Fibroblast of lung (primary cell): ENCODE data around the gene ZIC1. TPM values are rescaled to one million over a fixed set of nuclear protein-coding genes. Genes with fewer than 3 reads are reported as not detected.

Experiments
- DNase-seq, 2 donors: peaks; one replicate each; pipeline versions ENCODE4 v3.0.0 to v3.0.0-alpha.2; 2010; ENCODE audit warnings: low read depth in 2 of 2
- H2AFZ ChIP-seq: 2 replicates; pipeline ENCODE4 v1.5.1; 2012; ENCODE audit warnings: low read length, control low read depth, inconsistent platforms
- H3K27ac ChIP-seq: 2 replicates; pipeline ENCODE4 v1.5.1; 2011; ENCODE audit warnings: low read length, control low read depth; ENCODE audit not compliant: insufficient read depth
- H3K27me3 ChIP-seq: 2 replicates; pipeline ENCODE4 v1.5.1; 2011; ENCODE audit warnings: mild to moderate bottlenecking, low read length; ENCODE audit not compliant: control insufficient read depth, insufficient read depth
- H3K36me3 ChIP-seq: 2 replicates; pipeline ENCODE4 v1.5.1; 2011; ENCODE audit warnings: low read length; ENCODE audit not compliant: control insufficient read depth, insufficient read depth
- H3K4me1 ChIP-seq: 2 replicates; pipeline ENCODE4 v1.5.1; 2011; ENCODE audit warnings: low read length; ENCODE audit not compliant: control insufficient read depth, insufficient read depth; ENCODE audit errors: extremely low read depth
- H3K4me2 ChIP-seq: 2 replicates; pipeline ENCODE4 v1.5.1; 2011; ENCODE audit warnings: low read length, control low read depth; ENCODE audit not compliant: insufficient read depth; ENCODE audit errors: extremely low read depth
- H3K4me3 ChIP-seq, 4 experiments: fragments of 200-600 bp in 1 of 4; sonication (generic) in 1 of 4; replicated peaks in 1 of 4; 2 replicates each; pipeline ENCODE4 v1.5.1; 2011 to 2016; ENCODE audit warnings: low read length in 4 of 4, low read depth in 3 of 4, mild to moderate bottlenecking in 3 of 4, control low read depth in 2 of 4, inconsistent platforms in 1 of 4, mixed read lengths in 1 of 4; ENCODE audit not compliant: insufficient read depth in 1 of 4; ENCODE audit errors: control extremely low read depth in 1 of 4
- H3K79me2 ChIP-seq: 2 replicates; pipeline ENCODE4 v1.5.1; 2012; ENCODE audit warnings: mild to moderate bottlenecking, low read length, inconsistent platforms; ENCODE audit not compliant: control insufficient read depth, insufficient read depth
- H3K9ac ChIP-seq: 2 replicates; pipeline ENCODE4 v1.5.1; 2011; ENCODE audit warnings: mild to moderate bottlenecking, low read length, control low read depth; ENCODE audit not compliant: insufficient read depth
- H3K9me3 ChIP-seq: 2 replicates; pipeline ENCODE4 v1.5.1; 2012; ENCODE audit warnings: low read depth, low read length; ENCODE audit not compliant: control insufficient read depth, insufficient read depth
- H4K20me1 ChIP-seq: 2 replicates; pipeline ENCODE4 v1.5.1; 2011; ENCODE audit warnings: low read length; ENCODE audit not compliant: control insufficient read depth, insufficient read depth; ENCODE audit errors: extremely low read depth
- EZH2 ChIP-seq: IDR thresholded peaks from 2 replicates; pipeline ENCODE4 v1.5.1; 2012; ENCODE audit warnings: low read length, control low read depth, mild to moderate bottlenecking; ENCODE audit errors: missing control alignments
- polyA plus RNA-seq, 2 donors: library from polyadenylated mRNA; depleted of rRNA in 1 of 2; stranded (reverse) in 1 of 2; unstranded in 1 of 2; fragments of >200 nt; gene quantifications; 2 replicates each; pipeline ENCODE4 v1.2.1, GENCODE V29; 2011 to 2012; ENCODE audit warnings: missing spikeins in 1 of 2
- total RNA-seq: library from RNA; depleted of rRNA; stranded (reverse); fragments of >200 nt; gene quantifications from 2 replicates; pipeline ENCODE4 v1.2.1, GENCODE V29; 2014
- TF ChIP-seq, protein P1 (sequence below), 2 donors: IDR thresholded peaks in 1 of 2; conservative IDR thresholded peaks in 1 of 2; 1 replicate in 1 of 2; 2 replicates in 1 of 2; pipeline ENCODE4 v1.5.1; 2011 to 2012; ENCODE audit warnings: low read length in 2 of 2, control low read depth in 1 of 2, inconsistent platforms in 1 of 2, low read depth in 1 of 2, mild to moderate bottlenecking in 1 of 2

ZIC1 gene
- total and polyA plus RNA-seq, 2 donors (not counting 1 experiment from before 2014, with no cell fraction given): 0.11 TPM; not detected in 1

DNA sequence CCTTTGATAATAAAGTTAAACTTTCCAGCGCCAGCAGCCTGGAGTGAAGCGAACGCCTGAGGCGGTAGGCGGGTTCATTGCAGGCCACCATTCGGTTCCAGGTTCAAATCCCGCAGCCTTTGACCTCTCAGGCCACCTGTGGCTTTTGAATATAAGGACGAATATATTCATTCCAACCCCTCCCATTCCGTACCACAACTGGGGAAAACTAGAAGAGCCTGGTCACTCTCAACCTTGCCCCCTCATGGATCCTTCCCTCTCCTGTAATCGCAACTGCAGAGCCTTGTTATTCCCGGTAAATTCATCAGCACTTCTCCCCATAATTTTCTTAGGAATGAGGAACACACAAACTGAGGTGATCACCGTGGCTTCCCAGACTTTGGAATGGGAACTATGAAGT, 38.0 kb upstream of the ZIC1 start:
- Histone ChIP-seq H3K27me3 (peaks cover 62% of the 10 kb centered on the region), H3K9me3 (no peaks in the 10 kb centered on the region), H3K27ac (no peak overlapping the region)

DNA sequence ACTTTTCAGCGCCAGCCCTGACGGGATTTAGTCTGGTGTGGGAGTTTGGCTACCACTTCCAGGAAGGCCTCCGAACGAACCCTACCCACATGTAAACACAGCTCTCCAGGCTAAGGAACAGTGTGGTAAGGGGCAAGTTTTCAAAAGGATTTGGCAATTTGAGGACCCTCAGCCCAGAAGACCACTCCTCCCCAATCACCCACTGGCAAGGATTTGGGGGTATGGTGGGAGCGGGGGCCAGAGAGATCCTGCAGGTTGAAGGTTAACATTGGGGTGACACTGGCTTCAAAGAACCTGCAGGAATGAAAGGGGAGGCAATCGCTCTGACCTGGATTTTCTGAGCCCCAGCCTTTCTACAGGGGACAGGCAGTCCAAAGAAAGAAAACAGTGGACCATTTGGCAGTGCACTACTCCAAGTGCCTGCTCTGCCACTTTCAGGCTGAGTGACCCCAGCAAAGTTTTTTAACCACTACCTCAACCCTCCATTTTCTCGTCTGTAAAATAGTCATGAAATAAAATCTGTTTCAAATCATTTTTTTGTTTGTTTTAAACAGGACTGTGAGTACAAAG, 37.3 kb upstream of the ZIC1 start:
- Histone ChIP-seq H3K9me3 (no peaks in the 10 kb centered on the region), H4K20me1 (no peaks in the 10 kb centered on the region), H3K79me2 (no peaks in the 10 kb centered on the region), H3K4me1 (no peaks in the 10 kb centered on the region), H3K4me2 (no peak overlapping the region), H3K36me3 (no peaks in the 10 kb centered on the region), H2AFZ (no peak overlapping the region), H3K27ac (no peak overlapping the region), H3K27me3 (peaks cover 62% of the 10 kb centered on the region), H3K9ac (no peak overlapping the region), H3K4me3 (no peak overlapping the region)
- TF ChIP-seq, protein P1, sequence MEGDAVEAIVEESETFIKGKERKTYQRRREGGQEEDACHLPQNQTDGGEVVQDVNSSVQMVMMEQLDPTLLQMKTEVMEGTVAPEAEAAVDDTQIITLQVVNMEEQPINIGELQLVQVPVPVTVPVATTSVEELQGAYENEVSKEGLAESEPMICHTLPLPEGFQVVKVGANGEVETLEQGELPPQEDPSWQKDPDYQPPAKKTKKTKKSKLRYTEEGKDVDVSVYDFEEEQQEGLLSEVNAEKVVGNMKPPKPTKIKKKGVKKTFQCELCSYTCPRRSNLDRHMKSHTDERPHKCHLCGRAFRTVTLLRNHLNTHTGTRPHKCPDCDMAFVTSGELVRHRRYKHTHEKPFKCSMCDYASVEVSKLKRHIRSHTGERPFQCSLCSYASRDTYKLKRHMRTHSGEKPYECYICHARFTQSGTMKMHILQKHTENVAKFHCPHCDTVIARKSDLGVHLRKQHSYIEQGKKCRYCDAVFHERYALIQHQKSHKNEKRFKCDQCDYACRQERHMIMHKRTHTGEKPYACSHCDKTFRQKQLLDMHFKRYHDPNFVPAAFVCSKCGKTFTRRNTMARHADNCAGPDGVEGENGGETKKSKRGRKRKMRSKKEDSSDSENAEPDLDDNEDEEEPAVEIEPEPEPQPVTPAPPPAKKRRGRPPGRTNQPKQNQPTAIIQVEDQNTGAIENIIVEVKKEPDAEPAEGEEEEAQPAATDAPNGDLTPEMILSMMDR (conservative IDR thresholded peaks at IDR 0.05 in 1 of 2, IDR thresholded peaks at IDR 0.05 in 1 of 2; ENCODE audit: low read depth in 1 of 2, low read length in 2 of 2): no peak
- no peak for TF ChIP-seq EZH2
- DNase-seq: no peak

More for the DNA sequence above, 38.0 kb upstream of the ZIC1 start:
- H3K79me2 ChIP-seq: no peaks in the 10 kb centered on the region
- H2AFZ ChIP-seq: no peak overlapping the region
- H3K4me2 ChIP-seq: no peak overlapping the region
- H3K4me3 ChIP-seq: no peak overlapping the region
- H4K20me1 ChIP-seq: no peaks in the 10 kb centered on the region
- TF ChIP-seq, protein P1 (conservative IDR thresholded peaks at IDR 0.05 in 1 of 2, IDR thresholded peaks at IDR 0.05 in 1 of 2; ENCODE audit: low read depth in 1 of 2, low read length in 2 of 2): no peak
- peak; percentile 59 for TF ChIP-seq EZH2
- no peak overlapping the region for H3K9ac ChIP-seq
- H3K4me1 ChIP-seq: no peaks in the 10 kb centered on the region
- no peak for DNase-seq
- H3K36me3 ChIP-seq: no peaks in the 10 kb centered on the region

DNA sequence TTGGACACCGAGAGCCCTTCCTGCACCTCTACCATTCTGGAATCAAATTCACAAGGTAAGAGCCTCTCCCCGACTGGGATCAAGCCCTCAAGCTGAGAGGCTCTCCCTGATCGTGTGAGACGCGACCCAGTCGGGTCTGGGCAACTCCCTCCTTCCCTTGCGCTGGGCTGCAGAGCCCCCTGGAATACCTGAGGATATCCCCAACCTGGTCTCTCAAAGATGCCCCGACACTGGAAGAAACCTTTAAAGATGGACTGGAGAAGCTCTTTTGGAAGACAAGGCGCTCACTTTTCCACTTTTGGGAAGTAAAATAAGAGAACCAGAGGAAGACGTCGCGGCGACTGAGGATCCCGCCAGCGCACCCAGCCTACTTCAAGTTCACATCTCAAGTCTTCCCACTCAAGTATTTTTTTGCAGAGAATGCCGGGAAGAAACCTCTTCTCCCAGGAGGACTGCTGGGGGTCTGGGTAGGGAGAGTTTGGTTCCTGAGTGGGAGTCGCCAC, 36.6 kb upstream of the ZIC1 start:
- Histone ChIP-seq H3K4me3 (no peak overlapping the region), H2AFZ (no peak overlapping the region), H3K27ac (no peak overlapping the region), H3K4me1 (no peaks in the 10 kb centered on the region), H3K27me3 (peaks cover 61% of the 10 kb centered on the region), H4K20me1 (no peaks in the 10 kb centered on the region), H3K79me2 (no peaks in the 10 kb centered on the region), H3K36me3 (no peaks in the 10 kb centered on the region), H3K9ac (no peak overlapping the region), H3K9me3 (no peaks in the 10 kb centered on the region), H3K4me2 (no peak overlapping the region)
- TF ChIP-seq, protein P1 (conservative IDR thresholded peaks at IDR 0.05 in 1 of 2, IDR thresholded peaks at IDR 0.05 in 1 of 2; ENCODE audit: low read depth in 1 of 2, low read length in 2 of 2): no peak
- TF ChIP-seq EZH2: peak; percentile 21
- DNase-seq: no peak
